HepG2 (cell line): ENCODE measurements around the gene ROBO2. TPM values are rescaled to one million over a fixed set of nuclear protein-coding genes. Genes with fewer than 3 reads are reported as not detected.

ENCODE experiments used
- ATAC-seq: fragments of 200-7000 bp; cut with Tn5 transposase; 3 replicates; pipeline ENCODE4 v1.9.1; 2020; ENCODE audit warnings: mild to moderate bottlenecking, moderate library complexity
- BruUV-seq: library from RNA; stranded (reverse); fragments of 400-500 nt; replicated peaks from 2 replicates; lab custom pipeline; 2021; lab: Mats Ljungman, UMichigan
- CTCF ChIA-PET: fragments of 300-600 bp; formaldehyde crosslinking; extraction: SDS; loops from one replicate; lab custom pipeline; 2021; ENCODE audit warnings: low total read pairs, inconsistent platforms, low intra/inter-chr PET ratio; lab: Yijun Ruan, JAX
- POLR2A ChIA-PET: fragments of 350-600 bp; sonication (Branson Sonifier 250); formaldehyde crosslinking; loops from one replicate; lab custom pipeline; 2020; ENCODE audit warnings: antibody characterized with exemption, inconsistent platforms; lab: Yijun Ruan, JAX
- DNase-seq: peaks from one replicate; pipeline ENCODE4 v3.0.0-alpha.2; 2015; ENCODE audit warnings: low spot score
- FAIRE-seq: peaks from 3 replicates; lab custom pipeline; 2011; peaks lifted over from hg19 to GRCh38; lab: Jason Lieb, UNC
- H2AFZ ChIP-seq: one replicate; pipeline ENCODE4 v1.6.1; 2011; ENCODE audit warnings: low read length, inconsistent platforms
- H3K27ac ChIP-seq: fragments of 300-600 bp; 3 replicates; pipeline ENCODE4 v1.8.0; 2011; ENCODE audit warnings: mixed run types, mild to moderate bottlenecking, mixed read lengths, low read length, inconsistent platforms; ENCODE audit not compliant: insufficient read depth; ENCODE audit errors: extremely low read length
- H3K27me3 ChIP-seq, 2 experiments: fragments of 200-600 bp in 1 of 2; 2 replicates in 1 of 2; 3 replicates in 1 of 2; pipeline versions ENCODE4 v1.6.0 to v1.8.0; 2011; ENCODE audit warnings: low read length in 2 of 2, mild to moderate bottlenecking in 2 of 2, moderate library complexity in 2 of 2, inconsistent platforms in 1 of 2; ENCODE audit not compliant: insufficient read depth in 2 of 2, control insufficient read depth in 1 of 2
- H3K36me3 ChIP-seq, 2 experiments: fragments of 200-600 bp in 1 of 2; replicated peaks in 1 of 2; 2 replicates in 1 of 2; 3 replicates in 1 of 2; pipeline versions ENCODE4 v1.5.1 to v1.8.0; 2011; ENCODE audit warnings: low read length in 2 of 2, inconsistent platforms in 1 of 2; ENCODE audit not compliant: insufficient read depth in 2 of 2, control insufficient read depth in 1 of 2
- H3K4me1 ChIP-seq: 2 replicates; pipeline ENCODE4 v1.5.1; 2012; ENCODE audit warnings: low read length, inconsistent platforms; ENCODE audit not compliant: insufficient read depth
- H3K4me2 ChIP-seq: 2 replicates; pipeline ENCODE4 v1.6.0; 2011; ENCODE audit warnings: low read depth, low read length, inconsistent platforms
- H3K4me3 ChIP-seq, 3 experiments: fragments of 200-600 bp in 1 of 3; sonication (generic), shearing (Covaris generic) in 1 of 3; replicated peaks in 1 of 3; 2 replicates each; pipeline ENCODE4 v1.5.1; 2011 to 2016; ENCODE audit warnings: low read length in 3 of 3, inconsistent platforms in 2 of 3, low read depth in 2 of 3, mild to moderate bottlenecking in 2 of 3, control low read depth in 1 of 3, mixed read lengths in 1 of 3; ENCODE audit not compliant: insufficient read depth in 1 of 3
- H3K79me2 ChIP-seq: one replicate; pipeline ENCODE4 v1.6.1; 2011; ENCODE audit warnings: low read length, inconsistent platforms; ENCODE audit not compliant: insufficient read depth
- H3K9ac ChIP-seq: 2 replicates; pipeline ENCODE4 v1.6.0; 2011; ENCODE audit warnings: mild to moderate bottlenecking, low read depth, low read length, inconsistent platforms; ENCODE audit not compliant: insufficient read depth
- H3K9me3 ChIP-seq: 2 replicates; pipeline ENCODE4 v1.5.1; 2012; ENCODE audit warnings: mild to moderate bottlenecking, low read length
- H4K20me1 ChIP-seq: 2 replicates; pipeline ENCODE4 v1.6.0; 2011; ENCODE audit warnings: inconsistent platforms, mild to moderate bottlenecking, low read length, moderate library complexity; ENCODE audit not compliant: insufficient read depth
- EEA1 ChIP-seq: sonication (generic); formaldehyde crosslinking; IDR thresholded peaks from 2 replicates; pipeline ENCODE4 v1.5.1; 2020; ENCODE audit warnings: mild to moderate bottlenecking, missing genetic modification reagents, borderline replicate concordance
- FOXJ3 ChIP-seq: sonication (generic); formaldehyde crosslinking; IDR thresholded peaks from 2 replicates; pipeline ENCODE4 v1.4.0; 2020; ENCODE audit warnings: missing genetic modification reagents, mild to moderate bottlenecking, borderline replicate concordance
- HOMEZ ChIP-seq: IDR thresholded peaks from 2 replicates; pipeline ENCODE4 v1.6.1; 2016; ENCODE audit warnings: low read depth
- KLF16 ChIP-seq, 2 experiments: sonication (generic) in 1 of 2; formaldehyde crosslinking in 1 of 2; IDR thresholded peaks; 2 replicates each; pipeline versions ENCODE4 v1.6.1 to v1.8.0; 2016 to 2023; ENCODE audit warnings: missing genetic modification reagents in 2 of 2, missing compliant biosample characterization in 1 of 2
- MIER2 ChIP-seq: IDR thresholded peaks from 2 replicates; pipeline ENCODE4 v1.6.1; 2016; ENCODE audit warnings: missing biosample characterization, missing genetic modification reagents
- MLXIP ChIP-seq: sonication (generic); formaldehyde crosslinking; IDR thresholded peaks from 2 replicates; pipeline ENCODE4 v1.9.0; 2021; ENCODE audit warnings: missing genetic modification reagents, borderline replicate concordance
- MXD3 ChIP-seq: IDR thresholded peaks from 2 replicates; pipeline ENCODE4 v1.6.1; 2016; ENCODE audit warnings: mild to moderate bottlenecking, missing biosample characterization, missing genetic modification reagents
- NR2F6 ChIP-seq, 2 experiments: IDR thresholded peaks; 2 replicates each; pipeline ENCODE4 v1.6.1; 2016; ENCODE audit warnings: antibody characterized with exemption in 1 of 2, mild to moderate bottlenecking in 1 of 2
- PCBP2 ChIP-seq: fragments of 200-400 bp; formaldehyde crosslinking; optimal IDR thresholded peaks from 2 replicates; pipeline ENCODE3; 2018; ENCODE audit warnings: low read length, low read depth; ENCODE audit not compliant: poor library complexity, severe bottlenecking
- ZFAT ChIP-seq: sonication (generic); formaldehyde crosslinking; conservative IDR thresholded peaks from 2 replicates; pipeline ENCODE4 v1.8.1; 2023; ENCODE audit warnings: missing genetic modification reagents, inconsistent platforms
- ZHX2 ChIP-seq, 2 experiments: sonication (generic) in 1 of 2; formaldehyde crosslinking in 1 of 2; IDR thresholded peaks; 2 replicates each; pipeline versions ENCODE4 v1.6.1 to v1.9.0; 2014 to 2022; ENCODE audit warnings: antibody characterized with exemption in 1 of 2, borderline replicate concordance in 1 of 2, inconsistent platforms in 1 of 2, low read depth in 1 of 2, missing genetic modification reagents in 1 of 2
- ZNF264 ChIP-seq: sonication (generic); formaldehyde crosslinking; IDR thresholded peaks from 2 replicates; pipeline ENCODE4 v1.4.0; 2020; ENCODE audit warnings: missing genetic modification reagents
- ZNF329 ChIP-seq: sonication (generic); formaldehyde crosslinking; IDR thresholded peaks from 2 replicates; pipeline ENCODE4 v1.9.0; 2021; ENCODE audit warnings: low read depth, mild to moderate bottlenecking, missing genetic modification reagents
- ZNF543 ChIP-seq: sonication (generic); formaldehyde crosslinking; IDR thresholded peaks from 2 replicates; pipeline ENCODE4 v1.4.0; 2020; ENCODE audit warnings: mild to moderate bottlenecking, missing genetic modification reagents
- WGBS: methylation state at CpG from one replicate; pipeline ENCODE4 v1.1.6; 2017; ENCODE audit warnings: low lambda C conversion rate; 5-methylcytosine and 5-hydroxymethylcytosine counted together
- in situ Hi-C: cut with HindIII; loops from 2 replicates; pipeline ENCODE4 v1.10.0; 2017; ENCODE audit warnings: low pct_unique_long_range_greater_than_20kb; ENCODE audit not compliant: extremely low pct_ligation_motif_present
- intact Hi-C: fragments of 100-400 bp; cut with micrococcal nuclease; formaldehyde crosslinking; loops from one replicate; pipeline ENCODE4 v1.10.0; 2022; ENCODE audit not compliant: unreplicated experiment
- polyA plus RNA-seq, 8 experiments: library from polyadenylated mRNA; depleted of rRNA in 3 of 8; stranded (reverse) in 7 of 8; unstranded in 1 of 8; fragments of >200 nt; fragmentation: Illumina TruSeq in 4 of 8; extraction: Trizol in 4 of 8; gene quantifications; 2 replicates each; pipeline versions ENCODE4 v1.2.1 to v1.2.3, GENCODE V29; 2011 to 2016; ENCODE audit warnings: low read depth in 4 of 8, missing spikeins in 1 of 8, mixed read lengths in 1 of 8; ENCODE audit not compliant: insufficient read depth in 1 of 8
- total RNA-seq, 5 experiments: library from RNA; depleted of rRNA; stranded (reverse); fragments of >200 nt; fragmentation: Illumina TruSeq; extraction: Trizol; gene quantifications; 2 replicates each; pipeline ENCODE4 v1.2.3, GENCODE V29; 2016; ENCODE audit warnings: low read depth in 1 of 5

ROBO2 gene
- total and polyA plus RNA-seq, 2 of the 13 experiments (the other 11 are each of a cell fraction or from before 2014, with no cell fraction given), result not detected

GRCh38 chr3:77606372-77606771 is 566.5 kb downstream of the ROBO2 start:
- DNase-seq, result no peak
- 11% methylated on average over 2 of the region's 2 CpGs for WGBS
- no TSS peak for BruUV-seq
- H2AFZ ChIP-seq, result no peak overlapping the region
- in situ Hi-C loops (no loop called here), intact Hi-C loops (no loop called here)
- no peak overlapping the region for H3K4me3 ChIP-seq
- no peak for FAIRE-seq
- H3K4me1 ChIP-seq, result peaks cover 12% of the 10 kb centered on the region
- ATAC-seq, result no peak
- no peaks in the 10 kb centered on the region for H4K20me1 ChIP-seq
- no peaks in the 10 kb centered on the region for H3K36me3 ChIP-seq
- no peak overlapping the region for H3K4me2 ChIP-seq
- CTCF ChIA-PET, result no interaction called here
- no peak overlapping the region for H3K27ac ChIP-seq
- no peaks in the 10 kb centered on the region for H3K9me3 ChIP-seq
- H3K27me3 ChIP-seq, result no peaks in the 10 kb centered on the region
- H3K9ac ChIP-seq, result no peak overlapping the region
- H3K79me2 ChIP-seq, result no peaks in the 10 kb centered on the region
- POLR2A ChIA-PET, result no interaction called here
- TF ChIP-seq MLXIP (CRISPR knock-in tag) (no peak), ZNF264 (CRISPR knock-in tag) (no peak), EEA1 (CRISPR knock-in tag) (no peak), ZHX2 (IDR thresholded peaks at IDR 0.05; ENCODE audit: low read depth) (no peak), ZHX2 (CRISPR knock-in tag; IDR thresholded peaks at IDR 0.05; ENCODE audit: borderline replicate concordance) (no peak), NR2F6 (IDR thresholded peaks at IDR 0.05) (no peak), NR2F6 (CRISPR knock-in tag; IDR thresholded peaks at IDR 0.05) (no peak), FOXJ3 (CRISPR knock-in tag) (no peak), KLF16 (CRISPR knock-in tag; IDR thresholded peaks at IDR 0.05) (no peak), ZNF543 (no peak), HOMEZ (no peak), ZFAT (CRISPR knock-in tag) (no peak), MIER2 (CRISPR knock-in tag) (no peak), MXD3 (CRISPR knock-in tag) (no peak), ZNF329 (CRISPR knock-in tag) (no peak), PCBP2 (no peak)
